Measurements from ENCODE around the gene GLIS2.

GLIS2 gene

GRCh38 chr16:4298761-4299522, 16.9 kb upstream of the GLIS2 start:
- DNase-seq (ENCODE audit: low read depth) = peak; percentile 94

- DNase-seq (ENCODE audit: low read depth) = no peak
These were observed 14.7 kb upstream of the GLIS2 start for GRCh38 chr16:4301177-4301576.

GRCh38 chr16:4301968-4302367, 13.9 kb upstream of the GLIS2 start:
- DNase-seq (ENCODE audit: low read depth) = no peak

GRCh38 chr16:4303973-4304372, 11.9 kb upstream of the GLIS2 start:
- DNase-seq (ENCODE audit: low read depth) = no peak

GRCh38 chr16:4306470-4307214, 9.2 kb upstream of the GLIS2 start:
- DNase-seq (ENCODE audit: low read depth) = no peak

- DNase-seq (ENCODE audit: low read depth) = peak; percentile 97
These were observed 8.4 kb upstream of the GLIS2 start for GRCh38 chr16:4307215-4308037.

GRCh38 chr16:4309102-4309832, 6.6 kb upstream of the GLIS2 start:
- DNase-seq (ENCODE audit: low read depth) = no peak

GRCh38 chr16:4309833-4310266, 6.0 kb upstream of the GLIS2 start:
- DNase-seq (ENCODE audit: low read depth) = peak; percentile 92

- no peak for DNase-seq (ENCODE audit: low read depth)
These were observed 2.0 kb upstream of the GLIS2 start for GRCh38 chr16:4313563-4314531.

GRCh38 chr16:4314532-4315185, 1.2 kb upstream of the GLIS2 start:
- peak; percentile 42 for DNase-seq (ENCODE audit: low read depth)

- DNase-seq (ENCODE audit: low read depth) = peak; percentile 35
These were observed 419 bp downstream of the GLIS2 start for GRCh38 chr16:4316108-4316863.

- DNase-seq (ENCODE audit: low read depth) = peak; percentile 61
These were observed 1.1 kb downstream of the GLIS2 start for GRCh38 chr16:4316864-4317531.

GRCh38 chr16:4317532-4318450, 1.9 kb downstream of the GLIS2 start:
- peak; percentile 28 for DNase-seq (ENCODE audit: low read depth)

- no peak for DNase-seq (ENCODE audit: low read depth)
These were observed 2.6 kb downstream of the GLIS2 start for GRCh38 chr16:4318451-4318910.

- DNase-seq (ENCODE audit: low read depth) = no peak
These were observed 3.1 kb downstream of the GLIS2 start for GRCh38 chr16:4318967-4319366.

- DNase-seq (ENCODE audit: low read depth) = peak; percentile 41
These were observed 3.9 kb downstream of the GLIS2 start for GRCh38 chr16:4319454-4320421.

Data from EH (cell line).